ENCODE data around the gene ERBB4.

- TF ChIP-seq GATA2 (IDR thresholded peaks at IDR 0.05; ENCODE audit: low read depth, low read length) (no peak), GATA3 (IDR thresholded peaks at IDR 0.05; ENCODE audit: low read depth, low read length) (no peak)
Observed at GRCh38 chr2:211479536-211480150, 1059.0 kb downstream of the ERBB4 start.

Measured in SH-SY5Y (cell line).